T47D (cell line): Measurements from ENCODE around the gene TSPY8.
"Not testable (repeated sequence)": the region's sequence is repeated elsewhere in the genome, so short reads cannot be mapped to it uniquely, and the experiment has no call there.

Source experiments
- DNase-seq, 2 experiments: peaks; one replicate each; pipeline versions ENCODE4 v3.0.0 to v3.0.0-alpha.2; 2011 to 2012; ENCODE audit warnings: low read depth in 1 of 2, low spot score in 1 of 2
- JUND ChIP-seq: IDR thresholded peaks from 2 replicates; pipeline ENCODE4 v1.6.1; 2012; ENCODE audit warnings: low read depth
- in situ Hi-C: cut with HindIII; loops from 2 replicates; pipeline ENCODE4 v1.10.0; 2016; ENCODE audit warnings: low sequenced_read_pairs, low pct_unique_long_range_greater_than_20kb

The TSPY8 gene, protein sequence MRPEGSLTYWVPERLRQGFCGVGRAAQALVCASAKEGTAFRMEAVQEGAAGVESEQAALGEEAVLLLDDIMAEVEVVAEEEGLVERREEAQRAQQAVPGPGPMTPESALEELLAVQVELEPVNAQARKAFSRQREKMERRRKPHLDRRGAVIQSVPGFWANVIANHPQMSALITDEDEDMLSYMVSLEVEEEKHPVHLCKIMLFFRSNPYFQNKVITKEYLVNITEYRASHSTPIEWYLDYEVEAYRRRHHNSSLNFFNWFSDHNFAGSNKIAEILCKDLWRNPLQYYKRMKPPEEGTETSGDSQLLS

DNA sequence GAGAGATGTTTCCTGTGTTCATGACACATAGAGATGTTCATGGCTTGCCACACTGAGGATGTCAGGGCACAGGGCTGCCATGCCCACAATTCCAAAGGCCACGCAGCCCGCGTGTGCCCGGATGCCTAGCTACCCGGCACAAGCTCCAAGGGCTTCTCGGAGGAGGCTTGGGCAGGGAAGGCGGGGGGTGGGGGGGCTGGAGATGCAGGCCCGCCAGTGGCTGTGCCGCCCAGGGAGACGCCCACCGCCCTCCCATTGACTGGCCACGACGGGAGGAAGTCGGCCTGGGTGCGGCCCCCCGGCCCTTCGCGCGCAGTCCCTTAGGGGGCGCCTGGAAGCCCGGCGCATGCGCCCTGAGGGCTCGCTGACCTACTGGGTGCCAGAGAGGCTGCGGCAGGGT lies at the start of gene TSPY8:
Gene TSPY8 (plus strand): TSS at position 301 of the 400 bp plus-strand sequence. CDS start 46 bp downstream, at position 347.
- DNase-seq, in situ Hi-C loops: not testable (repeated sequence)

DNA sequence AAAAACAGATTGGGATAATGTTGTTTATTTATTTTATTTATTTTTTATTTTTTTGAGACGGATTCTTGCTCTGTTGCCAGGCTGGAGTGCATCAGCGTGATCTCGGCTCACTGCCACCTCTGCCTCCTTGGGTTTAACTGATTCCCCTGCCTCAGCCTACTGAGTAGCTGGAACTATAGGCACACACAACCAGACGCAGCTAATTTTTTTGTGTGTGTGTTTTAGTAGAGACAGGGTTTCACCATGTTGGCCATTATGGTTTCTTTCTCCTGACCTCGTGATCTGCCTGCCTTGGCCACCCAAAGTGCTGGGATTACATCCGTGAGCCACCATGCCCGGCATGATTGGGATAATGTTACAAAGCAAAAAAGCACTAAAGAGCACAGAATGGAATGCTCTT lies 36.6 kb upstream of the TSPY8 start:
- in situ Hi-C loops = no loop called here
- TF ChIP-seq JUND = no peak
- no peak for DNase-seq

DNA sequence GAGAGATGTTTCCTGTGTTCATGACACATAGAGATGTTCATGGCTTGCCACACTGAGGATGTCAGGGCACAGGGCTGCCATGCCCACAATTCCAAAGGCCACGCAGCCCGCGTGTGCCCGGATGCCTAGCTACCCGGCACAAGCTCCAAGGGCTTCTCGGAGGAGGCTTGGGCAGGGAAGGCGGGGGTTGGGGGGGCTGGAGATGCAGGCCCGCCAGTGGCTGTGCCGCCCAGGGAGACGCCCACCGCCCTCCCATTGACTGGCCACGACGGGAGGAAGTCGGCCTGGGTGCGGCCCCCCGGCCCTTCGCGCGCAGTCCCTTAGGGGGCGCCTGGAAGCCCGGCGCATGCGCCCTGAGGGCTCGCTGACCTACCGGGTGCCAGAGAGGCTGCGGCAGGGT lies 20.4 kb upstream of the TSPY8 start, which contains the start of gene TSPY4:
Gene TSPY4 (plus strand): TSS at position 301 of the 400 bp plus-strand sequence. CDS start 46 bp downstream, at position 347.
- not testable (repeated sequence) for DNase-seq

DNA sequence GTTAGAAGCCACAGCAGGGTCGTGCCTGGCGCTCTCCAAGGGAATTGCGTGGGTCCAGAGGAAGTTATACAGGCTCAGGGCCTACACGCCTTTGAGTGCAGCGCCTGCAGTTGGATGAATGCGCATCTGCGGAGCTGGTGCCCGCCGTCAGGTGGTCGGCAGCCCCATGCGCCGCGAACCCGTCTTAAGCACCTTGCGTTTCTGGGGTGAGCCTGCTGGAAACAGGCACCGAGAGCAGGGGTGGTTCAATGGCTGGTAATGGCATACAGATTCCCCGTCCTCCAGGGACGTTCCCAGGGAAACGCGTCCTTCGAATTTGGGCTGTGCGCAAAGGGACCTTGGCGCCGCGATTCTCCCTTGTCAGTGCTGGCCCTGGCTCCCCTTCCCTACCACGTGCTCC lies 38.9 kb downstream of the TSPY8 start:
- DNase-seq, in situ Hi-C loops: not testable (repeated sequence)

More for the DNA sequence above, 20.4 kb upstream of the TSPY8 start, which contains the start of gene TSPY4:
- in situ Hi-C loops = not testable (repeated sequence)

DNA sequence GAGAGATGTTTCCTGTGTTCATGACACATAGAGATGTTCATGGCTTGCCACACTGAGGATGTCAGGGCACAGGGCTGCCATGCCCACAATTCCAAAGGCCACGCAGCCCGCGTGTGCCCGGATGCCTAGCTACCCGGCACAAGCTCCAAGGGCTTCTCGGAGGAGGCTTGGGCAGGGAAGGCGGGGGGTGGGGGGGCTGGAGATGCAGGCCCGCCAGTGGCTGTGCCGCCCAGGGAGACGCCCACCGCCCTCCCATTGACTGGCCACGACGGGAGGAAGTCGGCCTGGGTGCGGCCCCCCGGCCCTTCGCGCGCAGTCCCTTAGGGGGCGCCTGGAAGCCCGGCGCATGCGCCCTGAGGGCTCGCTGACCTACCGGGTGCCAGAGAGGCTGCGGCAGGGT lies 40.5 kb downstream of the TSPY8 start, which contains the start of gene TSPY3:
Gene TSPY3 (plus strand): TSS at position 301 of the 400 bp plus-strand sequence. CDS start 46 bp downstream, at position 347.
- in situ Hi-C loops, DNase-seq: not testable (repeated sequence)
